GM12801 (cell line): ENCODE data around the gene NR2C2AP.

Experiments
- CTCF ChIP-seq: IDR thresholded peaks from one replicate; pipeline ENCODE4 v1.5.1; 2011; ENCODE audit warnings: control low read depth; ENCODE audit not compliant: insufficient read length; ENCODE audit errors: extremely low read depth

Gene NR2C2AP

GRCh38 chr19:19224150-19224851 is 21.1 kb upstream of the NR2C2AP start:
- TF ChIP-seq CTCF: no peak

GRCh38 chr19:19223636-19224035 is 20.4 kb upstream of the NR2C2AP start:
- no peak for TF ChIP-seq CTCF

GRCh38 chr19:19223060-19223459 is 19.8 kb upstream of the NR2C2AP start:
- no peak for TF ChIP-seq CTCF

- TF ChIP-seq CTCF: no peak
Measured at GRCh38 chr19:19218911-19219310, 15.7 kb upstream of the NR2C2AP start.

- TF ChIP-seq CTCF: no peak
Measured at GRCh38 chr19:19217099-19217498, 13.9 kb upstream of the NR2C2AP start.

- TF ChIP-seq CTCF: no peak
Measured at GRCh38 chr19:19215792-19216191, 12.6 kb upstream of the NR2C2AP start.

- TF ChIP-seq CTCF: no peak
Measured at GRCh38 chr19:19214892-19215291, 11.7 kb upstream of the NR2C2AP start.

GRCh38 chr19:19214159-19214490 is 10.9 kb upstream of the NR2C2AP start:
- TF ChIP-seq CTCF: no peak
